ENCODE measurements around the gene COX15. TPM values are rescaled to one million over a fixed set of nuclear protein-coding genes. Genes with fewer than 3 reads are reported as not detected.

The COX15 gene
- total RNA-seq, 1 experiment from 2014 or later = 50.7 TPM

- BruUV-seq (replicated peaks) = no TSS peak
- Mint-ChIP-seq H3K27ac (ENCODE audit: low read depth, unreplicated experiment) (peak overlapping the region; percentile 70), H3K36me3 (ENCODE audit: insufficient read depth, unreplicated experiment) (peaks cover 85% of the 10 kb centered on the region), H3K4me1 (ENCODE audit: insufficient read depth, unreplicated experiment) (peaks cover 8% of the 10 kb centered on the region), H3K4me3 (ENCODE audit: unreplicated experiment) (no peak overlapping the region), H3K27me3 (ENCODE audit: insufficient read depth, unreplicated experiment) (no peaks in the 10 kb centered on the region), H3K9me3 (ENCODE audit: unreplicated experiment) (no peaks in the 10 kb centered on the region)
- POLR2A ChIA-PET = interaction anchor here (0.8 to 2.8 kb wide), 7 partner anchors 12 to 278 kb away, joined by 3 to 13 read pairs (median 4); partner anchors contain the start of genes COX15 and CUTC
- CTCF ChIA-PET = interaction anchor here (0.6 to 2.6 kb wide), 9 partner anchors 11 to 273 kb away, joined by 3 to 13 read pairs (median 5); partner anchors contain the start of genes COX15 and CUTC
- intact Hi-C loops (cut with micrococcal nuclease) = no loop called here
- DNase-seq (ENCODE audit: unreplicated experiment) = no peak
- no peak for TF ChIP-seq CTCF (IDR thresholded peaks at IDR 0.05; ENCODE audit: unreplicated experiment)
These were observed 23.4 kb downstream of the COX15 start for GRCh38 chr10:99708428-99709012.

- H3K36me3 Mint-ChIP-seq (ENCODE audit: insufficient read depth, unreplicated experiment) = peaks cover 93% of the 10 kb centered on the region
- H3K9me3 Mint-ChIP-seq (ENCODE audit: unreplicated experiment) = no peaks in the 10 kb centered on the region
- no peak for TF ChIP-seq CTCF (IDR thresholded peaks at IDR 0.05; ENCODE audit: unreplicated experiment)
- DNase-seq (ENCODE audit: unreplicated experiment) = no peak
- peak overlapping the region; percentile 73 for H3K27ac Mint-ChIP-seq (ENCODE audit: low read depth, unreplicated experiment)
- no peaks in the 10 kb centered on the region for H3K27me3 Mint-ChIP-seq (ENCODE audit: insufficient read depth, unreplicated experiment)
- intact Hi-C loops (cut with micrococcal nuclease) = no loop called here
- H3K4me1 Mint-ChIP-seq (ENCODE audit: insufficient read depth, unreplicated experiment) = no peaks in the 10 kb centered on the region
- no TSS peak for BruUV-seq (replicated peaks)
- POLR2A ChIA-PET = no interaction called here
- no peak overlapping the region for H3K4me3 Mint-ChIP-seq (ENCODE audit: unreplicated experiment)
- CTCF ChIA-PET = interaction anchor here (1.0 to 1.2 kb wide), 2 partner anchors 140 to 267 kb away, joined by 3 read pairs; no protein-coding TSS in a partner anchor
These were observed 31.3 kb downstream of the COX15 start for GRCh38 chr10:99700649-99701048.

- Mint-ChIP-seq H3K36me3 (ENCODE audit: insufficient read depth, unreplicated experiment) (peaks cover 98% of the 10 kb centered on the region), H3K9me3 (ENCODE audit: unreplicated experiment) (no peaks in the 10 kb centered on the region), H3K4me1 (ENCODE audit: insufficient read depth, unreplicated experiment) (no peaks in the 10 kb centered on the region), H3K27ac (ENCODE audit: low read depth, unreplicated experiment) (no peak overlapping the region), H3K27me3 (ENCODE audit: insufficient read depth, unreplicated experiment) (no peaks in the 10 kb centered on the region), H3K4me3 (ENCODE audit: unreplicated experiment) (no peak overlapping the region)
- TF ChIP-seq CTCF (IDR thresholded peaks at IDR 0.05; ENCODE audit: unreplicated experiment) = no peak
- BruUV-seq (replicated peaks) = no TSS peak
- ChIA-PET POLR2A (interaction anchor here (0.9 kb wide), 1 partner anchor 12 kb away, joined by 4 read pairs; no protein-coding TSS in a partner anchor), CTCF (interaction anchor here (1.0 to 1.6 kb wide), 2 partner anchors 13 to 86 kb away, joined by 3 to 7 read pairs; no protein-coding TSS in a partner anchor)
- intact Hi-C loops (cut with micrococcal nuclease) = no loop called here
- DNase-seq (ENCODE audit: unreplicated experiment) = no peak
These were observed 33.3 kb downstream of the COX15 start for GRCh38 chr10:99698504-99699080.

- H3K9me3 Mint-ChIP-seq (ENCODE audit: unreplicated experiment) = no peaks in the 10 kb centered on the region
- no peak for DNase-seq (ENCODE audit: unreplicated experiment)
- POLR2A ChIA-PET = interaction anchor here (0.8 kb wide), 1 partner anchor 35 kb away, joined by 3 read pairs; no protein-coding TSS in a partner anchor
- no TSS peak for BruUV-seq (replicated peaks)
- H3K4me3 Mint-ChIP-seq (ENCODE audit: unreplicated experiment) = no peak overlapping the region
- no peaks in the 10 kb centered on the region for H3K27me3 Mint-ChIP-seq (ENCODE audit: insufficient read depth, unreplicated experiment)
- no peaks in the 10 kb centered on the region for H3K4me1 Mint-ChIP-seq (ENCODE audit: insufficient read depth, unreplicated experiment)
- TF ChIP-seq CTCF (IDR thresholded peaks at IDR 0.05; ENCODE audit: unreplicated experiment) = no peak
- H3K27ac Mint-ChIP-seq (ENCODE audit: low read depth, unreplicated experiment) = no peak overlapping the region
- H3K36me3 Mint-ChIP-seq (ENCODE audit: insufficient read depth, unreplicated experiment) = peaks cover 93% of the 10 kb centered on the region
- CTCF ChIA-PET = interaction anchor here (1.0 kb wide), 1 partner anchor 65 kb away, joined by 3 read pairs; no protein-coding TSS in a partner anchor
- intact Hi-C loops (cut with micrococcal nuclease) = no loop called here
These were observed 36.2 kb downstream of the COX15 start for GRCh38 chr10:99695761-99696160.
